ENCODE results near the gene EVA1A.

EVA1A gene

GRCh38 chr2:75549401-75550253 is 11.1 kb downstream of the EVA1A start:
- 100% methylated on average over 1 of the region's 2 CpGs for WGBS (ENCODE audit: insufficient coverage)
- Histone ChIP-seq H3K9me3 (ENCODE audit: control extremely low read depth in 1 of 5, control insufficient read depth in 4 of 5, insufficient read depth in 2 of 5, low read depth in 1 of 5, low read length in 4 of 5) (no peaks in the 10 kb centered on the region), H3K4me1 (ENCODE audit: control extremely low read depth in 1 of 4, control insufficient read depth in 4 of 4, insufficient read depth in 4 of 4, low read length in 3 of 4) (no peaks in the 10 kb centered on the region), H3K36me3 (ENCODE audit: control insufficient read depth in 4 of 4, insufficient read depth in 4 of 4, low read length in 3 of 4) (no peaks in the 10 kb centered on the region), H3K27ac (ENCODE audit: insufficient read depth in 1 of 2, low read depth in 1 of 2, low read length in 2 of 2, poor library complexity in 1 of 2, severe bottlenecking in 2 of 2) (no peak overlapping the region), H3K4me3 (ENCODE audit: control insufficient read depth in 1 of 7, extremely low read depth in 1 of 7, insufficient read depth in 4 of 7, low read depth in 2 of 7, low read length in 6 of 7) (no peak overlapping the region), H3K27me3 (replicated peaks in 2 of 5; ENCODE audit: control insufficient read depth in 4 of 5, insufficient read depth in 5 of 5, low read length in 4 of 5) (peaks cover 0 to 25% (median 2%) of the 10 kb centered on the region in 5 experiments)
- no peak for DNase-seq
- ChIA-PET CTCF (no interaction called here), POLR2A (no interaction called here)

- CTCF ChIA-PET, result interaction anchor here (1.1 kb wide), 1 partner anchor 42 kb away, joined by 3 read pairs; no protein-coding TSS in a partner anchor
- Histone ChIP-seq H3K4me1 (ENCODE audit: control extremely low read depth in 1 of 4, control insufficient read depth in 4 of 4, insufficient read depth in 4 of 4, low read length in 3 of 4) (no peaks in the 10 kb centered on the region), H3K9me3 (ENCODE audit: control extremely low read depth in 1 of 5, control insufficient read depth in 4 of 5, insufficient read depth in 2 of 5, low read depth in 1 of 5, low read length in 4 of 5) (no peaks in the 10 kb centered on the region), H3K36me3 (ENCODE audit: control insufficient read depth in 4 of 4, insufficient read depth in 4 of 4, low read length in 3 of 4) (no peaks in the 10 kb centered on the region), H3K27me3 (replicated peaks in 2 of 5; ENCODE audit: control insufficient read depth in 4 of 5, insufficient read depth in 5 of 5, low read length in 4 of 5) (peaks cover 0 to 12% (median 0%) of the 10 kb centered on the region in 5 experiments), H3K4me3 (ENCODE audit: control insufficient read depth in 1 of 7, extremely low read depth in 1 of 7, insufficient read depth in 4 of 7, low read depth in 2 of 7, low read length in 6 of 7) (no peak overlapping the region), H3K27ac (ENCODE audit: insufficient read depth in 1 of 2, low read depth in 1 of 2, low read length in 2 of 2, poor library complexity in 1 of 2, severe bottlenecking in 2 of 2) (no peak overlapping the region)
- POLR2A ChIA-PET, result no interaction called here
- DNase-seq, result peak in 2 of 3 donors; percentile 19 to 32
- WGBS (ENCODE audit: insufficient coverage), result 0% methylated on average over 1 of the region's 2 CpGs
These were observed 12.6 kb downstream of the EVA1A start for GRCh38 chr2:75548036-75548573.

GRCh38 chr2:75547345-75548035 is 13.2 kb downstream of the EVA1A start:
- WGBS (ENCODE audit: insufficient coverage), result 64% methylated on average over 3 of the region's 4 CpGs
- no peaks in the 10 kb centered on the region for H3K4me1 ChIP-seq (ENCODE audit: control extremely low read depth in 1 of 4, control insufficient read depth in 4 of 4, insufficient read depth in 4 of 4, low read length in 3 of 4)
- CTCF ChIA-PET, result interaction anchor here (1.1 kb wide), 1 partner anchor 43 kb away, joined by 3 read pairs; no protein-coding TSS in a partner anchor
- H3K27me3 ChIP-seq (replicated peaks in 2 of 5; ENCODE audit: control insufficient read depth in 4 of 5, insufficient read depth in 5 of 5, low read length in 4 of 5), result peaks cover 0 to 9% (median 0%) of the 10 kb centered on the region in 5 experiments
- H3K9me3 ChIP-seq (ENCODE audit: control extremely low read depth in 1 of 5, control insufficient read depth in 4 of 5, insufficient read depth in 2 of 5, low read depth in 1 of 5, low read length in 4 of 5), result no peaks in the 10 kb centered on the region
- no peak overlapping the region for H3K4me3 ChIP-seq (ENCODE audit: control insufficient read depth in 1 of 7, extremely low read depth in 1 of 7, insufficient read depth in 4 of 7, low read depth in 2 of 7, low read length in 6 of 7)
- POLR2A ChIA-PET, result no interaction called here
- DNase-seq, result no peak
- no peaks in the 10 kb centered on the region for H3K36me3 ChIP-seq (ENCODE audit: control insufficient read depth in 4 of 4, insufficient read depth in 4 of 4, low read length in 3 of 4)
- no peak overlapping the region for H3K27ac ChIP-seq (ENCODE audit: insufficient read depth in 1 of 2, low read depth in 1 of 2, low read length in 2 of 2, poor library complexity in 1 of 2, severe bottlenecking in 2 of 2)

- ChIA-PET CTCF (interaction anchor here (1.0 kb wide), 1 partner anchor 8 kb away, joined by 3 read pairs; no protein-coding TSS in a partner anchor), POLR2A (no interaction called here)
- no peak for DNase-seq
- Histone ChIP-seq H3K9me3 (ENCODE audit: control extremely low read depth in 1 of 5, control insufficient read depth in 4 of 5, insufficient read depth in 2 of 5, low read depth in 1 of 5, low read length in 4 of 5) (no peaks in the 10 kb centered on the region), H3K27ac (ENCODE audit: insufficient read depth in 1 of 2, low read depth in 1 of 2, low read length in 2 of 2, poor library complexity in 1 of 2, severe bottlenecking in 2 of 2) (no peak overlapping the region), H3K36me3 (ENCODE audit: control insufficient read depth in 4 of 4, insufficient read depth in 4 of 4, low read length in 3 of 4) (no peaks in the 10 kb centered on the region), H3K4me1 (ENCODE audit: control extremely low read depth in 1 of 4, control insufficient read depth in 4 of 4, insufficient read depth in 4 of 4, low read length in 3 of 4) (no peaks in the 10 kb centered on the region), H3K4me3 (ENCODE audit: control insufficient read depth in 1 of 7, extremely low read depth in 1 of 7, insufficient read depth in 4 of 7, low read depth in 2 of 7, low read length in 6 of 7) (no peak overlapping the region), H3K27me3 (replicated peaks in 2 of 5; ENCODE audit: control insufficient read depth in 4 of 5, insufficient read depth in 5 of 5, low read length in 4 of 5) (peaks cover 0 to 7% (median 0%) of the 10 kb centered on the region in 5 experiments)
- WGBS (ENCODE audit: insufficient coverage), result 100% methylated on average over 1 of the region's 2 CpGs
These were observed 14.8 kb downstream of the EVA1A start for GRCh38 chr2:75545922-75546321.

- ChIA-PET POLR2A (no interaction called here), CTCF (interaction anchor here (1.0 kb wide), 1 partner anchor 8 kb away, joined by 3 read pairs; no protein-coding TSS in a partner anchor)
- DNase-seq, result no peak
- H3K4me3 ChIP-seq (ENCODE audit: control insufficient read depth in 1 of 7, extremely low read depth in 1 of 7, insufficient read depth in 4 of 7, low read depth in 2 of 7, low read length in 6 of 7), result no peak overlapping the region
- no peaks in the 10 kb centered on the region for H3K4me1 ChIP-seq (ENCODE audit: control extremely low read depth in 1 of 4, control insufficient read depth in 4 of 4, insufficient read depth in 4 of 4, low read length in 3 of 4)
- no peaks in the 10 kb centered on the region for H3K36me3 ChIP-seq (ENCODE audit: control insufficient read depth in 4 of 4, insufficient read depth in 4 of 4, low read length in 3 of 4)
- no peak overlapping the region for H3K27ac ChIP-seq (ENCODE audit: insufficient read depth in 1 of 2, low read depth in 1 of 2, low read length in 2 of 2, poor library complexity in 1 of 2, severe bottlenecking in 2 of 2)
- H3K27me3 ChIP-seq (replicated peaks in 2 of 5; ENCODE audit: control insufficient read depth in 4 of 5, insufficient read depth in 5 of 5, low read length in 4 of 5), result peaks cover 0 to 6% (median 0%) of the 10 kb centered on the region in 5 experiments
- WGBS (ENCODE audit: insufficient coverage), result 60% methylated on average over 2 of the region's 3 CpGs
- H3K9me3 ChIP-seq (ENCODE audit: control extremely low read depth in 1 of 5, control insufficient read depth in 4 of 5, insufficient read depth in 2 of 5, low read depth in 1 of 5, low read length in 4 of 5), result no peaks in the 10 kb centered on the region
These were observed 15.4 kb downstream of the EVA1A start for GRCh38 chr2:75545387-75545786.

GRCh38 chr2:75543446-75543845 is 17.3 kb downstream of the EVA1A start:
- H3K4me3 ChIP-seq (ENCODE audit: control insufficient read depth in 1 of 7, extremely low read depth in 1 of 7, insufficient read depth in 4 of 7, low read depth in 2 of 7, low read length in 6 of 7), result no peak overlapping the region
- WGBS (ENCODE audit: insufficient coverage), result 85% methylated on average over 3 of the region's 4 CpGs

More at GRCh38 chr2:75543446-75543845, 17.3 kb downstream of the EVA1A start:
- peaks cover 0 to 7% (median 0%) of the 10 kb centered on the region in 5 experiments for H3K27me3 ChIP-seq (replicated peaks in 2 of 5; ENCODE audit: control insufficient read depth in 4 of 5, insufficient read depth in 5 of 5, low read length in 4 of 5)
- no peak for DNase-seq
- no peaks in the 10 kb centered on the region for H3K36me3 ChIP-seq (ENCODE audit: control insufficient read depth in 4 of 4, insufficient read depth in 4 of 4, low read length in 3 of 4)
- ChIA-PET CTCF (no interaction called here), POLR2A (no interaction called here)
- no peak overlapping the region for H3K27ac ChIP-seq (ENCODE audit: insufficient read depth in 1 of 2, low read depth in 1 of 2, low read length in 2 of 2, poor library complexity in 1 of 2, severe bottlenecking in 2 of 2)
- H3K4me1 ChIP-seq (ENCODE audit: control extremely low read depth in 1 of 4, control insufficient read depth in 4 of 4, insufficient read depth in 4 of 4, low read length in 3 of 4), result no peaks in the 10 kb centered on the region
- H3K9me3 ChIP-seq (ENCODE audit: control extremely low read depth in 1 of 5, control insufficient read depth in 4 of 5, insufficient read depth in 2 of 5, low read depth in 1 of 5, low read length in 4 of 5), result no peaks in the 10 kb centered on the region

Data from common myeloid progenitor, CD34-positive (primary cell).